H1 (cell line): Measurements from ENCODE around the gene ING5. TPM values are rescaled to one million over a fixed set of nuclear protein-coding genes. Genes with fewer than 3 reads are reported as not detected.

ENCODE experiments used
- CTCF ChIA-PET: fragments of 300-600 bp; sonication (Branson Sonifier 250); formaldehyde crosslinking; loops from one replicate; lab custom pipeline; 2021; ENCODE audit not compliant: partially characterized antibody; lab: Charles Lee
- POLR2A ChIA-PET: fragments of 300-600 bp; sonication (Branson Sonifier 250); formaldehyde crosslinking; loops from one replicate; lab custom pipeline; 2021; ENCODE audit warnings: inconsistent platforms; ENCODE audit not compliant: partially characterized antibody; lab: Charles Lee
- DNase-seq, 2 experiments: peaks; one replicate each; pipeline versions ENCODE4 v3.0.0 to v3.0.0-alpha.2; 2010 to 2022; ENCODE audit warnings: low spot score in 2 of 2, low read depth in 1 of 2, mixed read lengths in 1 of 2
- FAIRE-seq: peaks from 2 replicates; lab custom pipeline; 2011; peaks lifted over from hg19 to GRCh38; lab: Jason Lieb, UNC
- H2AFZ ChIP-seq: 2 replicates; pipeline ENCODE4 v1.8.1; 2012; ENCODE audit warnings: low read length, inconsistent platforms
- H2AK5ac ChIP-seq: 2 replicates; pipeline ENCODE4 v1.6.1; 2013; ENCODE audit warnings: low read depth, low read length
- H2BK120ac ChIP-seq: replicated peaks from 2 replicates; pipeline ENCODE3; 2013; ENCODE audit warnings: low read depth, low read length, inconsistent platforms
- H2BK12ac ChIP-seq: 2 replicates; pipeline ENCODE4 v1.6.1; 2013; ENCODE audit warnings: low read depth, low read length
- H2BK15ac ChIP-seq: 2 replicates; pipeline ENCODE4 v1.6.1; 2013; ENCODE audit warnings: low read length
- H2BK20ac ChIP-seq: 2 replicates; pipeline ENCODE4 v1.6.1; 2013; ENCODE audit warnings: low read length
- H2BK5ac ChIP-seq: 2 replicates; pipeline ENCODE4 v1.6.1; 2013; ENCODE audit warnings: low read depth, low read length
- H3K14ac ChIP-seq: 2 replicates; pipeline ENCODE4 v1.6.1; 2013; ENCODE audit warnings: inconsistent platforms; ENCODE audit not compliant: insufficient read length
- H3K18ac ChIP-seq: 2 replicates; pipeline ENCODE4 v1.6.1; 2013; ENCODE audit warnings: low read length; ENCODE audit errors: extremely low read depth
- H3K23ac ChIP-seq: 2 replicates; pipeline ENCODE4 v1.6.1; 2013; ENCODE audit warnings: inconsistent platforms; ENCODE audit not compliant: insufficient read length
- H3K23me2 ChIP-seq: 2 replicates; pipeline ENCODE4 v1.6.1; 2013; ENCODE audit warnings: low read depth, low read length
- H3K27ac ChIP-seq: 2 replicates; pipeline ENCODE4 v1.6.1; 2011; ENCODE audit warnings: low read depth, low read length, inconsistent platforms
- H3K27me3 ChIP-seq, 4 experiments: replicated peaks in 1 of 4; 1 replicate in 1 of 4; 2 replicates in 3 of 4; pipeline versions ENCODE4 v1.6.1 to v1.8.1; 2011 to 2013; ENCODE audit warnings: low read length in 3 of 4, mild to moderate bottlenecking in 3 of 4, inconsistent platforms in 2 of 4, mixed read lengths in 2 of 4, moderate library complexity in 1 of 4; ENCODE audit not compliant: control insufficient read depth in 3 of 4, insufficient read depth in 3 of 4; ENCODE audit errors: extremely low read depth in 1 of 4
- H3K36me3 ChIP-seq, 4 experiments: 2 replicates each; pipeline versions ENCODE4 v1.6.1 to v1.8.1; 2011 to 2013; ENCODE audit warnings: mild to moderate bottlenecking in 4 of 4, low read length in 3 of 4, moderate library complexity in 2 of 4, control low read depth in 1 of 4, inconsistent platforms in 1 of 4; ENCODE audit not compliant: insufficient read depth in 4 of 4, control insufficient read depth in 2 of 4
- H3K4ac ChIP-seq: replicated peaks from 2 replicates; pipeline ENCODE3; 2013; ENCODE audit warnings: low read length, low read depth, mixed read lengths, inconsistent platforms; ENCODE audit not compliant: insufficient read length
- H3K4me1 ChIP-seq, 4 experiments: replicated peaks in 1 of 4; 1 replicate in 1 of 4; 2 replicates in 3 of 4; pipeline versions ENCODE4 v1.6.1 to v1.8.1; 2011 to 2013; ENCODE audit warnings: low read length in 3 of 4, inconsistent platforms in 2 of 4, mixed read lengths in 1 of 4; ENCODE audit not compliant: insufficient read depth in 4 of 4, control insufficient read depth in 3 of 4
- H3K4me2 ChIP-seq, 2 experiments: 2 replicates each; pipeline versions ENCODE4 v1.6.1 to v1.8.1; 2011 to 2013; ENCODE audit warnings: low read depth in 2 of 2, low read length in 2 of 2, control low read depth in 1 of 2, inconsistent platforms in 1 of 2, mild to moderate bottlenecking in 1 of 2; ENCODE audit not compliant: insufficient read depth in 1 of 2
- H3K4me3 ChIP-seq, 4 experiments: fragments of 200-600, 300-600 bp in 1 of 4; sonication (generic), shearing (Covaris generic), sonication (Bioruptor Twin) in 1 of 4; 2 replicates each; pipeline versions ENCODE4 v1.5.1 to v1.8.1; 2011 to 2016; ENCODE audit warnings: low read length in 4 of 4, low read depth in 3 of 4, control low read depth in 2 of 4, inconsistent platforms in 2 of 4, mild to moderate bottlenecking in 2 of 4, mixed read lengths in 1 of 4, moderate library complexity in 1 of 4; ENCODE audit not compliant: insufficient read depth in 2 of 4; ENCODE audit errors: extremely low read depth in 1 of 4
- H3K56ac ChIP-seq: replicated peaks from 2 replicates; pipeline ENCODE3; 2013; ENCODE audit warnings: low read depth, mild to moderate bottlenecking, mixed read lengths, low read length, inconsistent platforms; ENCODE audit not compliant: insufficient read length
- H3K79me1 ChIP-seq: 2 replicates; pipeline ENCODE4 v1.6.1; 2013; ENCODE audit warnings: low read depth, low read length, control low read depth
- H3K79me2 ChIP-seq, 2 experiments: 2 replicates each; pipeline versions ENCODE4 v1.6.1 to v1.8.1; 2012 to 2013; ENCODE audit warnings: low read length in 2 of 2, mild to moderate bottlenecking in 2 of 2, inconsistent platforms in 1 of 2; ENCODE audit not compliant: insufficient read depth in 2 of 2, control insufficient read depth in 1 of 2
- H3K9ac ChIP-seq, 4 experiments: replicated peaks in 1 of 4; 1 replicate in 1 of 4; 2 replicates in 3 of 4; pipeline versions ENCODE4 v1.6.1 to v1.8.1; 2011 to 2013; ENCODE audit warnings: low read depth in 3 of 4, low read length in 3 of 4, control low read depth in 2 of 4, mild to moderate bottlenecking in 2 of 4, moderate library complexity in 2 of 4, inconsistent platforms in 1 of 4; ENCODE audit errors: extremely low read depth in 1 of 4
- H3K9me3 ChIP-seq, 2 experiments: 2 replicates each; pipeline versions ENCODE4 v1.6.1 to v1.8.1; 2012 to 2013; ENCODE audit warnings: mild to moderate bottlenecking in 2 of 2, moderate library complexity in 2 of 2, control low read depth in 1 of 2, inconsistent platforms in 1 of 2, low read depth in 1 of 2, low read length in 1 of 2, mixed read lengths in 1 of 2; ENCODE audit not compliant: insufficient read depth in 2 of 2
- H4K20me1 ChIP-seq, 2 experiments: replicated peaks in 1 of 2; 2 replicates each; pipeline versions ENCODE3 to v1.8.1; 2011 to 2013; ENCODE audit warnings: inconsistent platforms in 2 of 2, low read length in 2 of 2, mild to moderate bottlenecking in 1 of 2; ENCODE audit not compliant: insufficient read depth in 2 of 2, control insufficient read depth in 1 of 2
- H4K5ac ChIP-seq: 2 replicates; pipeline ENCODE4 v1.6.1; 2013; ENCODE audit warnings: low read length, low read depth, mixed read lengths, inconsistent platforms; ENCODE audit not compliant: insufficient read length
- H4K8ac ChIP-seq: 2 replicates; pipeline ENCODE4 v1.8.0; 2013; ENCODE audit warnings: mild to moderate bottlenecking, moderate library complexity, low read length, inconsistent platforms; ENCODE audit not compliant: insufficient read depth; ENCODE audit errors: extremely low read depth
- H4K91ac ChIP-seq: replicated peaks from 2 replicates; pipeline ENCODE3; 2013; ENCODE audit warnings: low read length, mixed read lengths, inconsistent platforms; ENCODE audit not compliant: insufficient read length
- ATF2 ChIP-seq: IDR thresholded peaks from 2 replicates; pipeline ENCODE4 v1.6.1; 2012; ENCODE audit warnings: low read length, inconsistent platforms
- CREB1 ChIP-seq: IDR thresholded peaks from 2 replicates; pipeline ENCODE4 v1.6.1; 2012; ENCODE audit warnings: inconsistent platforms
- EP300 ChIP-seq, 2 experiments: IDR thresholded peaks; 1 replicate in 1 of 2; 2 replicates in 1 of 2; pipeline ENCODE4 v1.6.1; 2011 to 2012; ENCODE audit warnings: low read depth in 2 of 2, low read length in 2 of 2, mild to moderate bottlenecking in 2 of 2, borderline replicate concordance in 1 of 2, inconsistent platforms in 1 of 2, moderate library complexity in 1 of 2
- GABPA ChIP-seq: IDR thresholded peaks from 2 replicates; pipeline ENCODE4 v1.6.1; 2011; ENCODE audit warnings: mild to moderate bottlenecking, low read length, moderate library complexity, borderline replicate concordance; ENCODE audit not compliant: insufficient read depth
- JUN ChIP-seq: IDR thresholded peaks from 2 replicates; pipeline ENCODE4 v1.6.1; 2011; ENCODE audit warnings: low read depth, mild to moderate bottlenecking, improper control_type of control experiment, low read length
- JUND ChIP-seq: IDR thresholded peaks from 2 replicates; pipeline ENCODE4 v1.6.1; 2011; ENCODE audit warnings: mild to moderate bottlenecking, improper control_type of control experiment, low read length
- KDM5A ChIP-seq: fragments of 200-600 bp; IDR thresholded peaks from 2 replicates; pipeline ENCODE4 v1.7.1; 2012; ENCODE audit warnings: mild to moderate bottlenecking, low read length, inconsistent platforms, mixed read lengths
- PHF8 ChIP-seq: fragments of 200-600 bp; sonication (generic); conservative IDR thresholded peaks from 2 replicates; pipeline ENCODE4 v1.7.1; 2012; ENCODE audit warnings: low read depth, mild to moderate bottlenecking, inconsistent platforms, low read length, moderate library complexity
- POLR2A ChIP-seq, 2 experiments: IDR thresholded peaks; 1 replicate in 1 of 2; 2 replicates in 1 of 2; pipeline ENCODE4 v1.6.1; 2011; ENCODE audit warnings: low read depth in 2 of 2, low read length in 2 of 2, mild to moderate bottlenecking in 2 of 2; ENCODE audit errors: control extremely low read depth in 1 of 2
- RNF2 ChIP-seq: fragments of 200-900, 300-1000 bp; sonication (generic); IDR thresholded peaks from 2 replicates; pipeline ENCODE4 v1.7.1; 2016; ENCODE audit warnings: borderline replicate concordance, low read depth, mild to moderate bottlenecking, antibody characterized with exemption, low read length; ENCODE audit not compliant: poor library complexity, severe bottlenecking; ENCODE audit errors: missing control alignments
- SUZ12 ChIP-seq: fragments of 200-600 bp; sonication (generic); IDR thresholded peaks from 2 replicates; pipeline ENCODE4 v1.6.1; 2012; ENCODE audit warnings: mild to moderate bottlenecking, inconsistent platforms, low read length, moderate library complexity, mixed read lengths
- TAF1 ChIP-seq: IDR thresholded peaks from 2 replicates; pipeline ENCODE4 v1.6.1; 2011; ENCODE audit warnings: mild to moderate bottlenecking, low read depth, low read length
- WGBS, 2 experiments: shearing (Covaris generic) in 1 of 2; methylation state at CpG; one replicate each; pipeline versions ENCODE4 v1.1.6 to v1.1.7; 2013 to 2015; ENCODE audit warnings: low lambda C conversion rate in 2 of 2, mixed read lengths in 2 of 2, inconsistent platforms in 1 of 2, low coverage in 1 of 2, missing lambda C conversion rate in 1 of 2; ENCODE audit not compliant: insufficient replicate concordance in 2 of 2, insufficient coverage in 1 of 2, insufficient read length in 1 of 2; ENCODE audit errors: extremely low coverage in 1 of 2, missing lambda C conversion rate in 1 of 2; 5-methylcytosine and 5-hydroxymethylcytosine counted together
- polyA plus RNA-seq, 7 experiments: library from polyadenylated mRNA; depleted of rRNA in 3 of 7; stranded (reverse) in 5 of 7; unstranded in 2 of 7; fragments of >200 nt in 5 of 7; fragments of 200-250 nt in 2 of 7; gene quantifications; 1 replicate in 5 of 7; 2 replicates in 1 of 7; 4 replicates in 1 of 7; pipeline versions ENCODE4 v1.2.1 to v1.2.3, GENCODE V29; 2011 to 2013; ENCODE audit warnings: missing spikeins in 2 of 7, mixed read lengths in 2 of 7
- total RNA-seq: library from RNA; stranded (reverse); fragmentation: NEBNext Ultra II Directional; extraction: Animal tissue kit (Norgen Biotek cat#: 25700); gene quantifications from 2 replicates; pipeline ENCODE4 v1.2.1, GENCODE V29; 2021

The ING5 gene
- total and polyA plus RNA-seq, 2 of the 8 experiments (the other 6 are each of a cell fraction or from before 2014, with no cell fraction given) = 41.5 to 47.4 TPM

- Histone ChIP-seq H3K79me2 (peaks cover 0 to 8% of the 10 kb centered on the region in 2 experiments; a peak in 2 of 4 replicates), H4K8ac (no peak overlapping the region), H3K23me2 (peaks cover 4% of the 10 kb centered on the region; the same call in 1 of the 2 replicates), H3K4me3 (no peak overlapping the region), H2BK5ac (no peak overlapping the region), H2AK5ac (no peak overlapping the region), H3K4me1 (peaks cover 0 to 5% (median 0%) of the 10 kb centered on the region in 4 experiments; a peak in 1 of 7 replicates), H3K56ac (no peak overlapping the region), H4K91ac (no peak overlapping the region), H2BK12ac (no peak overlapping the region), H4K5ac (no peak overlapping the region), H2BK120ac (no peak overlapping the region), H2BK20ac (no peak overlapping the region), H3K27ac (no peak overlapping the region), H3K9ac (no peak overlapping the region), H2AFZ (no peak overlapping the region), H2BK15ac (no peak overlapping the region), H3K23ac (no peak overlapping the region), H3K4ac (no peak overlapping the region), H3K79me1 (peaks cover 3% of the 10 kb centered on the region; the same call in 1 of the 2 replicates), H3K18ac (no peak overlapping the region), H3K27me3 (no peaks in the 10 kb centered on the region), H3K4me2 (no peak overlapping the region), H4K20me1 (peaks cover 0 to 4% of the 10 kb centered on the region in 2 experiments), H3K14ac (no peak overlapping the region), H3K9me3 (no peaks in the 10 kb centered on the region), H3K36me3 (peaks cover 6 to 24% (median 9%) of the 10 kb centered on the region in 4 experiments; a peak in 5 of 8 replicates)
- ChIA-PET POLR2A (interaction anchor here (0.7 to 20.2 kb wide), 3 partner anchors 7 to 23 kb away, joined by 3 to 265 read pairs (median 4); partner anchors contain the start of gene ING5), CTCF (interaction anchor here (0.9 kb wide), 1 partner anchor 44 kb away, joined by 3 read pairs; no protein-coding TSS in a partner anchor)
- DNase-seq = no peak
- WGBS, 2 experiments = 91% methylated on average over 4 of the region's 6 CpGs; no CpG with 5 or more reads in 1 of the 2 experiments
- no peak for FAIRE-seq
- no peak for TF ChIP-seq CREB1
- TF ChIP-seq PHF8 = no peak
- no peak for TF ChIP-seq GABPA
- TF ChIP-seq POLR2A (IDR thresholded peaks at IDR 0.05; ENCODE audit: control extremely low read depth in 1 of 2, low read depth in 2 of 2, low read length in 2 of 2) = no peak
- TF ChIP-seq KDM5A = no peak
- no peak for TF ChIP-seq TAF1
- TF ChIP-seq JUND = no peak
- no peak for TF ChIP-seq ATF2
- no peak for TF ChIP-seq EP300 (IDR thresholded peaks at IDR 0.05; ENCODE audit: borderline replicate concordance in 1 of 2, low read depth in 2 of 2, low read length in 2 of 2)
- no peak for TF ChIP-seq JUN
- TF ChIP-seq RNF2 = no peak
- TF ChIP-seq SUZ12 = no peak
Observed at GRCh38 chr2:241692448-241692847, 9.4 kb upstream of the ING5 start.
